HEK293T (cell line): ENCODE measurements around the gene GJD4.

Experiments
- CTCF ChIA-PET: fragments of 350-600 bp; formaldehyde crosslinking; extraction: SDS; loops from one replicate; lab custom pipeline; 2021; ENCODE audit warnings: antibody characterized with exemption, inconsistent platforms; lab: Yijun Ruan, JAX
- POLR2A ChIA-PET: fragments of 350-600 bp; formaldehyde crosslinking; extraction: SDS; loops from one replicate; lab custom pipeline; 2020; ENCODE audit warnings: antibody characterized with exemption, inconsistent platforms; lab: Yijun Ruan, JAX
- DNase-seq: peaks from one replicate; pipeline ENCODE4 v3.0.0; 2012; ENCODE audit warnings: mixed read lengths; ENCODE audit errors: extremely low spot score
- ARNT ChIP-seq: fragments of 450-650 bp; IDR thresholded peaks from 2 replicates; pipeline ENCODE4 v1.6.1; 2017; ENCODE audit warnings: mild to moderate bottlenecking
- BHLHE40 ChIP-seq: fragments of 450-650 bp; IDR thresholded peaks from 2 replicates; pipeline ENCODE4 v1.6.1; 2016; ENCODE audit warnings: mild to moderate bottlenecking, moderate library complexity, borderline replicate concordance
- CTBP1 ChIP-seq: fragments of 450-650 bp; IDR thresholded peaks from 2 replicates; pipeline ENCODE4 v1.6.1; 2016; ENCODE audit warnings: borderline replicate concordance
- ELF4 ChIP-seq: fragments of 450-650 bp; IDR thresholded peaks from 2 replicates; pipeline ENCODE4 v1.6.1; 2017; ENCODE audit warnings: antibody characterized with exemption
- FOXA1 ChIP-seq: fragments of 450-650 bp; IDR thresholded peaks from 2 replicates; pipeline ENCODE4 v1.6.1; 2016; ENCODE audit warnings: mild to moderate bottlenecking
- FOXK2 ChIP-seq: fragments of 450-650 bp; IDR thresholded peaks from 2 replicates; pipeline ENCODE4 v1.6.1; 2016; ENCODE audit warnings: mild to moderate bottlenecking
- FOXM1 ChIP-seq: fragments of 450-650 bp; IDR thresholded peaks from 2 replicates; pipeline ENCODE4 v1.6.1; 2017; ENCODE audit warnings: mild to moderate bottlenecking, borderline replicate concordance
- HDGF ChIP-seq: fragments of 450-650 bp; IDR thresholded peaks from 2 replicates; pipeline ENCODE4 v1.6.1; 2017; ENCODE audit warnings: antibody characterized with exemption, borderline replicate concordance
- L3MBTL2 ChIP-seq: fragments of 450-650 bp; conservative IDR thresholded peaks from 2 replicates; pipeline ENCODE4 v1.6.1; 2016; ENCODE audit warnings: mild to moderate bottlenecking
- LEF1 ChIP-seq: fragments of 450-650 bp; IDR thresholded peaks from 2 replicates; pipeline ENCODE4 v1.6.1; 2017; ENCODE audit warnings: mild to moderate bottlenecking, borderline replicate concordance
- NFRKB ChIP-seq: fragments of 450-650 bp; IDR thresholded peaks from 2 replicates; pipeline ENCODE4 v1.6.1; 2016; ENCODE audit warnings: mild to moderate bottlenecking, moderate library complexity
- PKNOX1 ChIP-seq: fragments of 450-650 bp; IDR thresholded peaks from 2 replicates; pipeline ENCODE4 v1.6.1; 2016
- SP1 ChIP-seq: fragments of 450-650 bp; IDR thresholded peaks from 2 replicates; pipeline ENCODE4 v1.6.1; 2017
- SUZ12 ChIP-seq: fragments of 450-650 bp; IDR thresholded peaks from 2 replicates; pipeline ENCODE4 v1.6.1; 2016; ENCODE audit warnings: mild to moderate bottlenecking
- TARDBP ChIP-seq: fragments of 450-650 bp; IDR thresholded peaks from 2 replicates; pipeline ENCODE4 v1.6.1; 2016
- ZNF384 ChIP-seq: fragments of 450-650 bp; IDR thresholded peaks from 2 replicates; pipeline ENCODE4 v1.6.1; 2016

The GJD4 gene

GRCh38 chr10:35612385-35613106 is 7.4 kb downstream of the GJD4 start:
- DNase-seq, result no peak
- POLR2A ChIA-PET, result interaction anchor here (1.4 kb wide), 1 partner anchor 25 kb away, joined by 4 read pairs; no protein-coding TSS in a partner anchor

GRCh38 chr10:35613107-35613440 is 7.9 kb downstream of the GJD4 start:
- POLR2A ChIA-PET, result interaction anchor here (1.4 kb wide), 1 partner anchor 25 kb away, joined by 4 read pairs; no protein-coding TSS in a partner anchor
- no peak for TF ChIP-seq ARNT
- TF ChIP-seq L3MBTL2, result no peak
- no peak for TF ChIP-seq SUZ12
- no peak for TF ChIP-seq FOXK2
- no peak for TF ChIP-seq CTBP1
- DNase-seq, result no peak
- CTCF ChIA-PET, result interaction anchor here (0.6 to 3.2 kb wide), 6 partner anchors 24 to 1267 kb away, joined by 3 to 22 read pairs (median 6); no protein-coding TSS in a partner anchor

More at GRCh38 chr10:35612385-35613106, 7.4 kb downstream of the GJD4 start:
- no peak for TF ChIP-seq ELF4
- TF ChIP-seq FOXA1, result no peak
- TF ChIP-seq BHLHE40, result no peak
- TF ChIP-seq LEF1, result no peak
- TF ChIP-seq PKNOX1, result no peak
- TF ChIP-seq CTBP1, result no peak
- no peak for TF ChIP-seq NFRKB
- no peak for TF ChIP-seq TARDBP
- no peak for TF ChIP-seq SP1
- no peak for TF ChIP-seq SUZ12
- CTCF ChIA-PET, result interaction anchor here (0.6 to 3.2 kb wide), 8 partner anchors 11 to 1269 kb away, joined by 3 to 22 read pairs (median 4); no protein-coding TSS in a partner anchor

- TF ChIP-seq PKNOX1 (no peak), ZNF384 (no peak), NFRKB (no peak), L3MBTL2 (no peak), CTBP1 (no peak)
- ChIA-PET CTCF (interaction anchor here (0.8 to 3.2 kb wide), 8 partner anchors 21 to 1275 kb away, joined by 3 to 22 read pairs (median 6); no protein-coding TSS in a partner anchor), POLR2A (no interaction called here)
- peak; percentile 15 for DNase-seq
Measured at GRCh38 chr10:35613597-35614226, 8.6 kb downstream of the GJD4 start.

GRCh38 chr10:35614312-35614711 is 9.2 kb downstream of the GJD4 start:
- POLR2A ChIA-PET, result no interaction called here
- CTCF ChIA-PET, result interaction anchor here (0.8 to 3.2 kb wide), 7 partner anchors 21 to 1274 kb away, joined by 3 to 22 read pairs (median 8); no protein-coding TSS in a partner anchor
- DNase-seq, result no peak
- no peak for TF ChIP-seq ZNF384
- TF ChIP-seq ELF4, result no peak
- no peak for TF ChIP-seq FOXM1
- no peak for TF ChIP-seq LEF1
- TF ChIP-seq FOXK2, result no peak
- no peak for TF ChIP-seq FOXA1
- TF ChIP-seq PKNOX1, result no peak
- no peak for TF ChIP-seq ARNT
- TF ChIP-seq SP1, result no peak
- TF ChIP-seq SUZ12, result no peak
- TF ChIP-seq L3MBTL2, result no peak

- CTCF ChIA-PET, result interaction anchor here (0.6 to 1.3 kb wide), 2 partner anchors 8 to 981 kb away, joined by 3 to 4 read pairs; no protein-coding TSS in a partner anchor
- no peak for DNase-seq
- TF ChIP-seq ARNT (no peak), FOXK2 (no peak), FOXA1 (no peak), L3MBTL2 (no peak), PKNOX1 (no peak), SUZ12 (no peak), BHLHE40 (no peak), SP1 (no peak), FOXM1 (no peak), HDGF (no peak), ELF4 (no peak), NFRKB (no peak), ZNF384 (no peak), LEF1 (no peak), TARDBP (no peak), CTBP1 (no peak)
- POLR2A ChIA-PET, result no interaction called here
Measured at GRCh38 chr10:35626971-35627507, 21.9 kb downstream of the GJD4 start.

- no peak for DNase-seq
- CTCF ChIA-PET, result no interaction called here
- POLR2A ChIA-PET, result no interaction called here
- TF ChIP-seq PKNOX1 (no peak), CTBP1 (no peak), FOXM1 (no peak), NFRKB (no peak)
Measured at GRCh38 chr10:35631404-35631803, 26.3 kb downstream of the GJD4 start.
